Upper lobe of left lung (tissue), 6 donors: Measurements from ENCODE around the gene USP2. TPM values are rescaled to one million over a fixed set of nuclear protein-coding genes. Genes with fewer than 3 reads are reported as not detected.
A peak's percentile ranks its signal among the peaks of the same experiment; 100 is the strongest.

ENCODE experiments used
- ATAC-seq, 2 donors: fragments of 200-7000 bp; cut with Tn5 transposase; one replicate each; pipeline ENCODE4 v1.9.1; 2022; ENCODE audit warnings: mild to moderate bottlenecking in 2 of 2, moderate library complexity in 2 of 2; ENCODE audit not compliant: low FRiP score in 2 of 2
- DNase-seq, 2 donors: peaks; one replicate each; pipeline ENCODE4 v3.0.0-alpha.2; 2019 to 2020
- H3K27ac ChIP-seq, 4 donors: fragments of 200-600 bp; sonication (generic); one replicate each; pipeline ENCODE4 v1.5.1; 2016 to 2019
- H3K27me3 ChIP-seq, 4 donors: fragments of 200-600 bp; sonication (generic); one replicate each; pipeline ENCODE4 v1.5.1; 2017 to 2019
- H3K36me3 ChIP-seq, 4 donors: fragments of 200-600 bp; sonication (generic); one replicate each; pipeline ENCODE4 v1.5.1; 2016 to 2019
- H3K4me1 ChIP-seq, 4 donors: fragments of 200-600 bp; sonication (generic); one replicate each; pipeline ENCODE4 v1.5.1; 2018 to 2019
- H3K4me3 ChIP-seq, 4 donors: fragments of 200-600 bp; sonication (generic); one replicate each; pipeline ENCODE4 v1.5.1; 2017 to 2019; ENCODE audit warnings: mild to moderate bottlenecking in 2 of 4, moderate library complexity in 1 of 4
- H3K9me3 ChIP-seq, 4 donors: fragments of 200-600 bp; sonication (generic); one replicate each; pipeline ENCODE4 v1.5.1; 2018 to 2019
- EP300 ChIP-seq, 4 donors: sonication (generic); formaldehyde crosslinking; IDR thresholded peaks; one replicate each; pipeline ENCODE4 v1.5.1; 2017; ENCODE audit warnings: antibody characterized with exemption in 4 of 4, control low read depth in 2 of 4
- POLR2A ChIP-seq, 4 donors: fragments of 450-650 bp; IDR thresholded peaks; one replicate each; pipeline ENCODE4 v1.5.1; 2016 to 2017; ENCODE audit warnings: antibody characterized with exemption in 4 of 4, mild to moderate bottlenecking in 2 of 4
- POLR2AphosphoS5 ChIP-seq, 2 donors: sonication (generic); formaldehyde crosslinking; IDR thresholded peaks; one replicate each; pipeline ENCODE4 v1.5.1; 2017; ENCODE audit warnings: antibody characterized with exemption in 2 of 2
- WGBS, 2 donors: methylation state at CpG; one replicate each; pipeline ENCODE4 v1.1.5; 2017 to 2018; 5-methylcytosine and 5-hydroxymethylcytosine counted together
- total RNA-seq, 6 donors: library from RNA; depleted of rRNA in 4 of 6; stranded (reverse); fragments of >200 nt in 4 of 6; gene quantifications; one replicate each; pipeline versions ENCODE4 v1.1.0 to v1.2.1, GENCODE V29; 2016 to 2021
- TF ChIP-seq, protein P1 (sequence below), 6 experiments: fragments of 450-650 bp in 4 of 6; fragments of 200-600 bp in 2 of 6; sonication (generic) in 2 of 6; IDR thresholded peaks; one replicate each; pipeline ENCODE4 v1.5.1; 2016 to 2019; ENCODE audit warnings: antibody characterized with exemption in 6 of 6
- donor health status: DM: no; HTN: no; CAD: no; lungs with moderate emphysema.
- donor health status: DM: no; HTN: yes; CAD: no; lungs with severe emphysema.

USP2 gene
- total RNA-seq, 6 donors from 2014 or later: 1.7 to 5.0 (median 3.0) TPM

DNA sequence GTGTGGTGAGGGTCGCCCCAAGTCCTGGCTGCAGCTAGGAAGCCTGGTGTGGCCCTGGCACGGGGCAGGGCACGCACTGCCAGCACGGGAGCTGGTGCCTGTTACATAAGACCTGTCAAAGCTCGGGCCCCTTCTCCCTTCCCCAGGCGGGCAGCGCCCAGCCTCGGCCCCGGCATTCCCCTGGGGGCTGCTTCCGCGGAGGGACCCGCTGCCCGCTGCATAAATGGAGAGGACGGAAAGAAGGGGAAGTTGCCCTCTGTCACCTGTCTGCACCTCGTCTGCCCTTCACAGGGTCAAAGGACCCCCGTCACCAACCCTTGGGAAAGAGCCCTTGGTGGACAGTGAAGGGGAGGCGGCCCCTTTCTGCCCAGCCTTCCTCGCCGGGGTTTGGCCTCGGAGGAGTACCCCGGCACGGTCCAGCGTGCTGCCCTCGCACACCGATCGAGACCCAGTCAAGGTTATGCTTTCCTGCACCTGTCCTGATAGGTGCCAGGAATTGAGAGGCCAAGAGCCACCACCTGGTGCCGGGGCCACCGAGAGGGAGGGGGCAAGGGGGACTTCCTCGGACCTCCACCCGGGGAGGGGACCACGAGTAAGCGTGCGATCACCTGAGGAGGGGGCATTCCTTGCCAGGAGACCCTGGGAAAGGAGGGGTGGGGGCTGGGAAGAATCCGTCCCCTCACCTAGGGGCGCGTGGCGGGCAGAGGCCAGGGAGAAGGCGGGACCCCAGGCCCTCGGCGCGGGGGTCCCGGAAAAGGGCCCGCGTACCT, 18.2 kb downstream of the USP2 start:
- no peak for ATAC-seq
- DNase-seq: peak in 1 of 2 donors; percentile 83
- WGBS, 2 donors: 55 to 75% methylated on average over 16 to 44 of the region's 44 CpGs
- H3K4me3 ChIP-seq: peak overlapping the region in 3 of 4 donors; percentile 47 to 57 (median 57)
- no peaks in the 10 kb centered on the region for H3K9me3 ChIP-seq
- H3K27me3 ChIP-seq: peaks cover 0 to 12% (median 1%) of the 10 kb centered on the region in 4 donors
- H3K4me1 ChIP-seq: peaks cover 15 to 42% (median 27%) of the 10 kb centered on the region in 4 donors
- no peaks in the 10 kb centered on the region for H3K36me3 ChIP-seq
- peak overlapping the region in 3 of 4 donors; percentile 40 to 67 (median 46) for H3K27ac ChIP-seq
- TF ChIP-seq, protein P1, sequence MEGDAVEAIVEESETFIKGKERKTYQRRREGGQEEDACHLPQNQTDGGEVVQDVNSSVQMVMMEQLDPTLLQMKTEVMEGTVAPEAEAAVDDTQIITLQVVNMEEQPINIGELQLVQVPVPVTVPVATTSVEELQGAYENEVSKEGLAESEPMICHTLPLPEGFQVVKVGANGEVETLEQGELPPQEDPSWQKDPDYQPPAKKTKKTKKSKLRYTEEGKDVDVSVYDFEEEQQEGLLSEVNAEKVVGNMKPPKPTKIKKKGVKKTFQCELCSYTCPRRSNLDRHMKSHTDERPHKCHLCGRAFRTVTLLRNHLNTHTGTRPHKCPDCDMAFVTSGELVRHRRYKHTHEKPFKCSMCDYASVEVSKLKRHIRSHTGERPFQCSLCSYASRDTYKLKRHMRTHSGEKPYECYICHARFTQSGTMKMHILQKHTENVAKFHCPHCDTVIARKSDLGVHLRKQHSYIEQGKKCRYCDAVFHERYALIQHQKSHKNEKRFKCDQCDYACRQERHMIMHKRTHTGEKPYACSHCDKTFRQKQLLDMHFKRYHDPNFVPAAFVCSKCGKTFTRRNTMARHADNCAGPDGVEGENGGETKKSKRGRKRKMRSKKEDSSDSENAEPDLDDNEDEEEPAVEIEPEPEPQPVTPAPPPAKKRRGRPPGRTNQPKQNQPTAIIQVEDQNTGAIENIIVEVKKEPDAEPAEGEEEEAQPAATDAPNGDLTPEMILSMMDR (IDR thresholded peaks at IDR 0.05): no peak
- no peak for TF ChIP-seq POLR2A (IDR thresholded peaks at IDR 0.05)
- no peak for TF ChIP-seq EP300 (IDR thresholded peaks at IDR 0.05)
- TF ChIP-seq POLR2AphosphoS5 (IDR thresholded peaks at IDR 0.05): no peak

DNA sequence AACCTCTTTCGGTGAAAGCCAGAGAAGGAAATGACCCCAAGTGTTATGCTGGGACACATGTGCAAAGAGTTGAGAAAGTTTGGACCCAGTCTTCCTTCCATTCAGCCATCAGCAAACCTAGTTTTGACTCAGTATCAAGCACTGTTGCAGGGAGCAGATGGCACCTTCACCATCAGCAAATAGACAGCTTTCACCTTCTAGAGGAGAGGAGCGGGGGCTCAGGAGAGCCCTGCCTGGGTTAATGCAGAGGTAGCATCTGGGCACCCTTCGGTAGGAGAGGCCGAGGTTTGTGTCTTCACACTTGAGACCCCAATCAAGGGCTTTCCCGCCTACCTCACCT, 18.8 kb downstream of the USP2 start:
- DNase-seq (no peak), ATAC-seq (no peak)
- Histone ChIP-seq H3K9me3 (no peaks in the 10 kb centered on the region), H3K36me3 (no peaks in the 10 kb centered on the region), H3K4me3 (peak overlapping the region in 1 of 4 donors; percentile 57), H3K4me1 (peaks cover 12 to 42% (median 26%) of the 10 kb centered on the region in 4 donors), H3K27me3 (peaks cover 0 to 12% (median 1%) of the 10 kb centered on the region in 4 donors), H3K27ac (peak overlapping the region in 1 of 4 donors; percentile 19)
- 80 to 96% methylated on average over 1 to 4 of the region's 5 CpGs for WGBS, 2 donors
- TF ChIP-seq, protein P1 (IDR thresholded peaks at IDR 0.05): no peak
- TF ChIP-seq EP300 (IDR thresholded peaks at IDR 0.05): no peak
- TF ChIP-seq POLR2AphosphoS5 (IDR thresholded peaks at IDR 0.05): no peak
- TF ChIP-seq POLR2A (IDR thresholded peaks at IDR 0.05): no peak

DNA sequence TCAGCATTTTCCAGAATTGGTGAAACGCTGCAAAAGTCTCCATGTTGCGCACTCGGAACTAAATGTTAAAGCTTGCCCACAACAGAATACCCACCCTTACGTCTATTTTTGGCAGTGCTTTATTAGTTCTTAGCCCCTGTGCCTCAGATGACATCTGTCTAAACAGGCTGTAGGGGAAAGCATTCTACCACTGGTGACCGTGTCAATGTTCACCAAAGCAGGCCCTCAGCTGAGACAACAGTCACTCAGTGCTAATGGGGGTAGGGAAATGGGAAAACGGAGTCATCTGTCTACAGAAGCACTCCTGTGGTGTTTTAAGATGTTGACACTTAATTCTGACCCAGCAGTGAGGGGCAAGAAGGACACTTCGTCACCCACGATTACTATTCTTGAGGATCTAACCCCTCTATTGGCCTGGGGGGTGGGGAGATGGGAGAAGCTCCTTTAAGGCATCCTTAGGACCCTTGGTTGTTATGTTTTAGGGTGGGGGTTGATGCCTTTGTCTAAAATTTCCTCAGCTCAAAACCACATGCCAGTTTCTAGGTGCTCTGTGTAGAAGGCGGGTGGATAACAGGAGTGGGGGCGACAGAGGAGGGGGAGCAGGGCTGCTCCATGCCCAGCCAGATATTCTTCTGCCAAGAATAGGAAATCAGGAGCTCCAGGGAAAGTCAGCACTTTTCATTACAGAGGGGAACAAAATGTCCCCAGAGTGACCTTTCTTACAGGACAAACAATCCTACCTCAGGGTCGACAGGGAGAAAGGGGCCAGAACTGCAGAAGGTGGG, 19.4 kb downstream of the USP2 start:
- Histone ChIP-seq H3K4me1 (peaks cover 12 to 42% (median 27%) of the 10 kb centered on the region in 4 donors), H3K36me3 (no peaks in the 10 kb centered on the region), H3K4me3 (no peak overlapping the region), H3K27me3 (peaks cover 0 to 12% (median 1%) of the 10 kb centered on the region in 4 donors), H3K27ac (peak overlapping the region in 3 of 4 donors; percentile 15 to 50 (median 43)), H3K9me3 (no peaks in the 10 kb centered on the region)
- 80 to 85% methylated on average over 11 of the region's 11 CpGs for WGBS, 2 donors
- TF ChIP-seq, protein P1 (IDR thresholded peaks at IDR 0.05): no peak
- TF ChIP-seq EP300 (IDR thresholded peaks at IDR 0.05) (no peak), POLR2AphosphoS5 (IDR thresholded peaks at IDR 0.05) (no peak), POLR2A (IDR thresholded peaks at IDR 0.05) (no peak)
- no peak for ATAC-seq
- no peak for DNase-seq

DNA sequence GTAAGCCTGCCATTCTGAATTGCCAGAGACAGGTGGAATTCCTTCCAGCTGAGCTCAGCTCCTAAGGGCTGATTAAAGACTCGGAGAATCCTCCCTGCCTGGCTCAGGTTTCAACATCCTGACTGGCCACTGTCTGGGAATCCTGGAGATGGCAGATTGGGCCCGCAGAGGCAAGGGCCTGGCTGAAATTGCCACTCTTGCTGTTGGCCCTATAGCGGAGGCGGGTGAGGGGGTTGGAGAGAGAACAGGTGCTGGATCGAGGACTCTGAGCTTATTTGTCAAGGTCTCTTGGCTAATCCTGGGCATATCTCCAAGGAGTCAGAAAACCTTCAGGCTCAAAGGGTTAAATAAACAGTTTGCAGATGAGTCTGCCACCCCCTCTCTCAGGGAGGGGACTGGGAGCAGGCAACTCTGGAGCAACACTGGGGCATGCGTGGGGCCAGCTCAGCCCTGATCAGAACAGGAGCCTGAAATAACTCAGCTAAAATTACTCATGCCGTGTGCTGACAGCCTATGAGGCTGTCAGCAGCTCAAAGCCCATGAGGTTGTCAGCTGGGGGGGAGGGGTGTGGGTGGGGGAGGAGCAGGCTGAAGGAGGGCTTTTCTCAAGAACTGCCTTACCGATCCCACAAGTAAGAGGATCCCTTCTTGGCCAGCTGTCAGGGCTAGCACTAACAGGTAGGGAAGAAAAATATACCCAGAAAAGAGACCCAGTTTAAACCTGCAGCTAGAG, 20.3 kb downstream of the USP2 start:
- H3K27me3 ChIP-seq: peaks cover 0 to 12% (median 1%) of the 10 kb centered on the region in 4 donors
- DNase-seq: peak in 1 of 2 donors; percentile 77
- H3K27ac ChIP-seq: peak overlapping the region in 3 of 4 donors; percentile 15 to 50 (median 46)
- H3K36me3 ChIP-seq: no peaks in the 10 kb centered on the region
- H3K4me1 ChIP-seq: peaks cover 12 to 50% (median 36%) of the 10 kb centered on the region in 4 donors
- no peak for TF ChIP-seq POLR2AphosphoS5 (IDR thresholded peaks at IDR 0.05)
- no peak overlapping the region for H3K4me3 ChIP-seq
- 47 to 49% methylated on average over 8 of the region's 8 CpGs for WGBS, 2 donors
- no peaks in the 10 kb centered on the region for H3K9me3 ChIP-seq
- ATAC-seq: peak; percentile 29 to 80
